B cell (primary cell): Measurements from ENCODE around the gene FLAD1.

ENCODE experiments used
- CTCF ChIP-seq: fragments of 200-600 bp; IDR thresholded peaks from one replicate; pipeline ENCODE4 v1.8.0; 2022; ENCODE audit warnings: antibody characterized with exemption, mild to moderate bottlenecking
- EZH2 ChIP-seq: IDR thresholded peaks from 2 replicates; pipeline ENCODE4 v1.6.1; 2012; ENCODE audit warnings: borderline replicate concordance, low read depth, mild to moderate bottlenecking, moderate library complexity, low read length; ENCODE audit not compliant: insufficient read depth, poor library complexity, severe bottlenecking

- TF ChIP-seq CTCF (no peak), EZH2 (no peak)
Measured at GRCh38 chr1:154945160-154945961, 37.8 kb upstream of the FLAD1 start.
